Panc1 (cell line): ENCODE data around the gene TWNK. TPM values are rescaled to one million over a fixed set of nuclear protein-coding genes. Genes with fewer than 3 reads are reported as not detected.

Experiments
- ATAC-seq: fragments of 200-7000 bp; cut with Tn5 transposase; 2 replicates; pipeline ENCODE4 v1.9.1; 2020; ENCODE audit warnings: mild to moderate bottlenecking, moderate library complexity
- BruUV-seq: library from RNA; stranded (reverse); fragments of 400-500 nt; replicated peaks from 2 replicates; lab custom pipeline; 2021; lab: Mats Ljungman, UMichigan
- CTCF ChIA-PET: fragments of 300-600 bp; sonication (Branson Sonifier 250); formaldehyde crosslinking; loops from one replicate; lab custom pipeline; 2022; ENCODE audit warnings: antibody characterized with exemption; lab: Charles Lee
- POLR2A ChIA-PET: fragments of 300-600 bp; sonication (Branson Sonifier 250); formaldehyde crosslinking; loops from one replicate; lab custom pipeline; 2022; ENCODE audit warnings: antibody characterized with exemption; lab: Charles Lee
- DNase-seq: peaks from one replicate; pipeline ENCODE4 v3.0.0-alpha.2; 2010; ENCODE audit warnings: low read depth, low spot score
- H3K27ac ChIP-seq: 2 replicates; pipeline ENCODE4 v1.5.1; 2011; ENCODE audit warnings: mild to moderate bottlenecking, low read length, inconsistent platforms
- H3K27me3 ChIP-seq: fragments of 200-500 bp; sonication (Bioruptor generic); 2 replicates; pipeline ENCODE4 v1.6.0; 2014; ENCODE audit warnings: low read length, inconsistent platforms; ENCODE audit not compliant: control insufficient read depth, insufficient read depth
- H3K36me3 ChIP-seq: fragments of 200-500 bp; sonication (Bioruptor generic); 2 replicates; pipeline ENCODE4 v1.5.1; 2014; ENCODE audit warnings: inconsistent platforms, mild to moderate bottlenecking, low read length, moderate library complexity; ENCODE audit not compliant: control insufficient read depth, insufficient read depth
- H3K4me1 ChIP-seq: 2 replicates; pipeline ENCODE4 v1.5.1; 2011; ENCODE audit warnings: inconsistent platforms, mild to moderate bottlenecking, low read length, moderate library complexity; ENCODE audit not compliant: control insufficient read depth, insufficient read depth
- H3K4me3 ChIP-seq, 2 experiments: 2 replicates each; pipeline ENCODE4 v1.5.1; 2011 to 2012; ENCODE audit warnings: low read depth in 2 of 2, low read length in 2 of 2, mild to moderate bottlenecking in 2 of 2, inconsistent platforms in 1 of 2, moderate library complexity in 1 of 2
- H3K9me3 ChIP-seq: fragments of 200-500 bp; sonication (Bioruptor generic); 2 replicates; pipeline ENCODE4 v1.5.1; 2014; ENCODE audit warnings: low read depth, mild to moderate bottlenecking, inconsistent platforms, low read length, moderate library complexity; ENCODE audit not compliant: control insufficient read depth, insufficient read depth
- POLR2AphosphoS5 ChIP-seq: IDR thresholded peaks from 2 replicates; pipeline ENCODE4 v1.6.1; 2012; ENCODE audit warnings: mild to moderate bottlenecking, low read depth, low read length, moderate library complexity
- SIN3A ChIP-seq: IDR thresholded peaks from 2 replicates; pipeline ENCODE4 v1.6.1; 2012; ENCODE audit warnings: low read depth, mild to moderate bottlenecking, low read length, moderate library complexity, borderline replicate concordance; ENCODE audit not compliant: insufficient read depth
- TCF7L2 ChIP-seq: IDR thresholded peaks from 2 replicates; pipeline ENCODE4 v1.6.1; 2011; ENCODE audit warnings: mild to moderate bottlenecking, low read depth, low read length, inconsistent platforms
- in situ Hi-C: cut with HindIII; loops from 2 replicates; pipeline ENCODE4 v1.10.0; 2016; ENCODE audit warnings: low sequenced_read_pairs, low pct_unique_long_range_greater_than_20kb
- intact Hi-C: fragments of 100-400 bp; cut with micrococcal nuclease; formaldehyde crosslinking; loops from one replicate; pipeline ENCODE4 v1.10.0; 2022; ENCODE audit not compliant: unreplicated experiment
- total RNA-seq: library from RNA; stranded (reverse); gene quantifications from one replicate; pipeline ENCODE4 v1.2.1, GENCODE V29; 2021; ENCODE audit not compliant: unreplicated experiment
- TF ChIP-seq, protein P1 (sequence below): fragments of 450-650 bp; IDR thresholded peaks from 2 replicates; pipeline ENCODE4 v1.5.1; 2017; ENCODE audit warnings: mild to moderate bottlenecking
- TF ChIP-seq, protein P2 (sequence below), 2 experiments: IDR thresholded peaks; 2 replicates each; pipeline ENCODE4 v1.6.1; 2011 to 2012; ENCODE audit warnings: low read depth in 2 of 2, control low read depth in 1 of 2, low read length in 1 of 2, mild to moderate bottlenecking in 1 of 2, moderate library complexity in 1 of 2; ENCODE audit not compliant: insufficient read depth in 1 of 2

Gene TWNK
- total RNA-seq, 1 experiment from 2014 or later: 30.5 TPM

DNA sequence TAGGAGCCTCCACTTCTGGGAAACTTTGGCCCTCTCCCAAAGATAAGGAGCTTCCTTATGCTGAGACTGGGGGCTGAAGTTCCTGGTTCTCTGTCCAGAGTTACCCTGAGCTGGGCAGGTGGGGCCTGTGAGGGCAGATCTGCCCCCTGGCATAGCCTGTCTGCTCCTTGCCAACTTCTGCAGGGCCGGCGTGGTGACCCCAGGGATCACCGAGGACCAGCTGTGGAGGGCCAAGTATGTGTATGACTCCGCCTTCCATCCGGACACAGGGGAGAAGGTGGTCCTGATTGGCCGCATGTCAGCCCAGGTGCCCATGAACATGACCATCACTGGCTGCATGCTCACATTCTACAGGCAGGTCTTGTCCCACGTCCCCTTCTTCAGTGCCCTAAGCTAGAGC lies 48.0 kb downstream of the TWNK start:
- H3K36me3 ChIP-seq: no peaks in the 10 kb centered on the region; the same call in 1 of the 2 replicates
- in situ Hi-C loops: no loop called here
- H3K4me3 ChIP-seq: no peak overlapping the region

DNA sequence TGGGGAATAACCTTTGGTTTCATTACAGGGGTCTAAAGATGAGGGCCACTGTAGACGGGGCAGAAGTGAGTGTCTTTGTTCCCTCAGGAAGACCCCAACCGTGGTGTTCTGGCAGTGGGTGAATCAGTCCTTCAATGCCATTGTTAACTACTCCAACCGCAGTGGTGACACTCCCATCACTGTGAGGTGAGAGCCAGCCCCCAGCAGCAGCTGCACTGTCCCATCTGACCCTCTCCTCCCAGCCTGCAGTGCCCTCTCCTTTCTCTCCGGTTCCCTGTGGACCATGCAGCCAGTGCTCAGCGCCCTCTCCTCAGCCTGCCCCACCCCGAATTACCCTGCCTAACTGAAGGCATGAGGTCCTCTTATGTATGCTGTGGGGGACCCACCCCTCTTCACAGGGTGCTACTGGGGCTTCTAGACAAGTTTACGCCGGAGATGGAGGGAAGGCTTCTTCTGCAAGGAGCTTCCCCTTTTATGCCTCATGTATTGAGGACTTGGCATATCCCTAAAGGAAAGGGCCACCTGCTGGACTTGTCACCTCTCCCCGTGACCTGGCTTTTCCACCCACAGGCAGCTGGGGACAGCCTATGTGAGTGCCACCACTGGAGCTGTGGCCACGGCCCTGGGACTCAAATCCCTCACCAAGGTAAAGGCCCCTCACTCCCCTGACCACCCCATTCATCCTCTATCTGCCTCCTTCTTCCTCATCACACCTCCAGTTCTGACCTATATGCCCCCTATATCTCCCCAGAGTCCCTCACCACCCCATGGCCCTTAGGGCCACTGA lies 48.8 kb downstream of the TWNK start:
- CTCF ChIA-PET: interaction anchor here (1.3 kb wide), 1 partner anchor 30 kb away, joined by 4 read pairs; no protein-coding TSS in a partner anchor
- intact Hi-C loops: no loop called here
- BruUV-seq: no TSS peak
- POLR2A ChIA-PET: no interaction called here
- DNase-seq: no peak
- no peak for ATAC-seq
- TF ChIP-seq TCF7L2 (no peak), SIN3A (no peak), POLR2AphosphoS5 (no peak)
- TF ChIP-seq, protein P1, sequence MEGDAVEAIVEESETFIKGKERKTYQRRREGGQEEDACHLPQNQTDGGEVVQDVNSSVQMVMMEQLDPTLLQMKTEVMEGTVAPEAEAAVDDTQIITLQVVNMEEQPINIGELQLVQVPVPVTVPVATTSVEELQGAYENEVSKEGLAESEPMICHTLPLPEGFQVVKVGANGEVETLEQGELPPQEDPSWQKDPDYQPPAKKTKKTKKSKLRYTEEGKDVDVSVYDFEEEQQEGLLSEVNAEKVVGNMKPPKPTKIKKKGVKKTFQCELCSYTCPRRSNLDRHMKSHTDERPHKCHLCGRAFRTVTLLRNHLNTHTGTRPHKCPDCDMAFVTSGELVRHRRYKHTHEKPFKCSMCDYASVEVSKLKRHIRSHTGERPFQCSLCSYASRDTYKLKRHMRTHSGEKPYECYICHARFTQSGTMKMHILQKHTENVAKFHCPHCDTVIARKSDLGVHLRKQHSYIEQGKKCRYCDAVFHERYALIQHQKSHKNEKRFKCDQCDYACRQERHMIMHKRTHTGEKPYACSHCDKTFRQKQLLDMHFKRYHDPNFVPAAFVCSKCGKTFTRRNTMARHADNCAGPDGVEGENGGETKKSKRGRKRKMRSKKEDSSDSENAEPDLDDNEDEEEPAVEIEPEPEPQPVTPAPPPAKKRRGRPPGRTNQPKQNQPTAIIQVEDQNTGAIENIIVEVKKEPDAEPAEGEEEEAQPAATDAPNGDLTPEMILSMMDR: no peak
- TF ChIP-seq, protein P2, sequence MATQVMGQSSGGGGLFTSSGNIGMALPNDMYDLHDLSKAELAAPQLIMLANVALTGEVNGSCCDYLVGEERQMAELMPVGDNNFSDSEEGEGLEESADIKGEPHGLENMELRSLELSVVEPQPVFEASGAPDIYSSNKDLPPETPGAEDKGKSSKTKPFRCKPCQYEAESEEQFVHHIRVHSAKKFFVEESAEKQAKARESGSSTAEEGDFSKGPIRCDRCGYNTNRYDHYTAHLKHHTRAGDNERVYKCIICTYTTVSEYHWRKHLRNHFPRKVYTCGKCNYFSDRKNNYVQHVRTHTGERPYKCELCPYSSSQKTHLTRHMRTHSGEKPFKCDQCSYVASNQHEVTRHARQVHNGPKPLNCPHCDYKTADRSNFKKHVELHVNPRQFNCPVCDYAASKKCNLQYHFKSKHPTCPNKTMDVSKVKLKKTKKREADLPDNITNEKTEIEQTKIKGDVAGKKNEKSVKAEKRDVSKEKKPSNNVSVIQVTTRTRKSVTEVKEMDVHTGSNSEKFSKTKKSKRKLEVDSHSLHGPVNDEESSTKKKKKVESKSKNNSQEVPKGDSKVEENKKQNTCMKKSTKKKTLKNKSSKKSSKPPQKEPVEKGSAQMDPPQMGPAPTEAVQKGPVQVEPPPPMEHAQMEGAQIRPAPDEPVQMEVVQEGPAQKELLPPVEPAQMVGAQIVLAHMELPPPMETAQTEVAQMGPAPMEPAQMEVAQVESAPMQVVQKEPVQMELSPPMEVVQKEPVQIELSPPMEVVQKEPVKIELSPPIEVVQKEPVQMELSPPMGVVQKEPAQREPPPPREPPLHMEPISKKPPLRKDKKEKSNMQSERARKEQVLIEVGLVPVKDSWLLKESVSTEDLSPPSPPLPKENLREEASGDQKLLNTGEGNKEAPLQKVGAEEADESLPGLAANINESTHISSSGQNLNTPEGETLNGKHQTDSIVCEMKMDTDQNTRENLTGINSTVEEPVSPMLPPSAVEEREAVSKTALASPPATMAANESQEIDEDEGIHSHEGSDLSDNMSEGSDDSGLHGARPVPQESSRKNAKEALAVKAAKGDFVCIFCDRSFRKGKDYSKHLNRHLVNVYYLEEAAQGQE (IDR thresholded peaks at IDR 0.05; ENCODE audit: insufficient read depth in 1 of 2, low read depth in 2 of 2, low read length in 1 of 2): no peak
- in situ Hi-C loops: no loop called here
- Histone ChIP-seq H3K9me3 (no peaks in the 10 kb centered on the region), H3K27ac (no peak overlapping the region), H3K27me3 (no peaks in the 10 kb centered on the region), H3K4me3 (no peak overlapping the region), H3K36me3 (no peaks in the 10 kb centered on the region; the same call in 1 of the 2 replicates), H3K4me1 (peaks cover 15% of the 10 kb centered on the region)

More for the DNA sequence above, 48.0 kb downstream of the TWNK start:
- no TSS peak for BruUV-seq
- Histone ChIP-seq H3K27ac (no peak overlapping the region), H3K4me1 (peaks cover 14% of the 10 kb centered on the region), H3K9me3 (no peaks in the 10 kb centered on the region), H3K27me3 (no peaks in the 10 kb centered on the region)
- intact Hi-C loops: no loop called here
- ChIA-PET POLR2A (no interaction called here), CTCF (interaction anchor here (1.2 to 1.3 kb wide), 2 partner anchors 21 to 31 kb away, joined by 3 to 4 read pairs; no protein-coding TSS in a partner anchor)
- DNase-seq (no peak), ATAC-seq (no peak)
- no peak for TF ChIP-seq TCF7L2

DNA sequence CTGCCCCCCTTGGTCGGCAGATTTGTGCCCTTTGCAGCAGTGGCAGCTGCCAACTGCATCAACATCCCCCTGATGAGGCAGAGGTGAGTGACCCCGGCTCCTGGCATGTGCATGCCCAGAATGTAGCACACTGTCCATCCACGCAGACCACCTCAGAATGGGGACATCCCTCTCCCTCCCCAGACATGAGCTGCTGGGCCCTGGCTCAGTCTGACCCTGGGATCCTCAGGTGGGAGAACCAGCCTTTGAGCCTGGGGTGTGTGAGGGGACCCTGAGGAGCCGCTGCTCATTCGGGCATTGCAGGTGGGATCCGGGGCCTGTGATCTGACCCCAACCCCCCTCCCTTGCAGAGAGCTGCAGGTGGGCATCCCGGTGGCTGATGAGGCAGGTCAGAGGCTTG lies 49.4 kb downstream of the TWNK start:
- intact Hi-C loops: no loop called here
- Histone ChIP-seq H3K4me1 (peaks cover 16% of the 10 kb centered on the region), H3K36me3 (no peaks in the 10 kb centered on the region; the same call in 1 of the 2 replicates), H3K27me3 (no peaks in the 10 kb centered on the region), H3K4me3 (no peak overlapping the region), H3K27ac (no peak overlapping the region), H3K9me3 (no peaks in the 10 kb centered on the region)
- no TSS peak for BruUV-seq
- ChIA-PET CTCF (no interaction called here), POLR2A (no interaction called here)
- in situ Hi-C loops: no loop called here
- ATAC-seq: no peak
- TF ChIP-seq TCF7L2 (no peak), SIN3A (no peak), POLR2AphosphoS5 (no peak)
- TF ChIP-seq, protein P1: no peak
- DNase-seq: no peak
